K562 (cell line): ENCODE data around the gene SLC44A2. TPM values are rescaled to one million over a fixed set of nuclear protein-coding genes. Genes with fewer than 3 reads are reported as not detected.
A peak's percentile ranks its signal among the peaks of the same experiment; 100 is the strongest.

Experiments
- ARID2 ChIP-seq: fragments of 450-650 bp; IDR thresholded peaks from 2 replicates; pipeline ENCODE4 v1.6.1; 2017; ENCODE audit warnings: antibody characterized with exemption, mild to moderate bottlenecking
- BMI1 ChIP-seq: fragments of 150-350 bp; IDR thresholded peaks from 2 replicates; pipeline ENCODE4 v1.6.1; 2014; ENCODE audit warnings: low read length
- CREB3L1 ChIP-seq: fragments of 450-650 bp; IDR thresholded peaks from 2 replicates; pipeline ENCODE4 v1.6.1; 2014; ENCODE audit warnings: low read depth, mild to moderate bottlenecking, moderate library complexity, borderline replicate concordance
- DACH1 ChIP-seq: fragments of 450-650 bp; IDR thresholded peaks from 2 replicates; pipeline ENCODE4 v1.6.1; 2018; ENCODE audit not compliant: partially characterized antibody
- GTF3C2 ChIP-seq: IDR thresholded peaks from 3 replicates; pipeline ENCODE4 v1.6.1; 2011; ENCODE audit warnings: borderline replicate concordance, mild to moderate bottlenecking, moderate library complexity; ENCODE audit not compliant: insufficient read length; ENCODE audit errors: extremely low read depth
- HMGXB4 ChIP-seq: sonication (generic); formaldehyde crosslinking; IDR thresholded peaks from 2 replicates; pipeline ENCODE4 v1.8.1; 2023; ENCODE audit warnings: mild to moderate bottlenecking, missing genetic modification reagents
- KHSRP ChIP-seq: fragments of 450-650 bp; IDR thresholded peaks from 2 replicates; pipeline ENCODE4 v1.6.1; 2017
- RB1 ChIP-seq: fragments of 450-650 bp; IDR thresholded peaks from 2 replicates; pipeline ENCODE4 v1.6.1; 2017; ENCODE audit warnings: low read depth, mild to moderate bottlenecking
- SIN3A ChIP-seq, 2 experiments: fragments of 150-350 bp in 1 of 2; IDR thresholded peaks; 2 replicates each; pipeline ENCODE4 v1.6.1; 2011 to 2016; ENCODE audit warnings: borderline replicate concordance in 2 of 2, low read depth in 2 of 2, low read length in 2 of 2, mild to moderate bottlenecking in 2 of 2, moderate library complexity in 2 of 2; ENCODE audit not compliant: control insufficient read depth in 1 of 2
- SMAD2 ChIP-seq: fragments of 150-350 bp; IDR thresholded peaks from 2 replicates; pipeline ENCODE4 v1.6.1; 2014; ENCODE audit warnings: low read depth, mild to moderate bottlenecking, low read length
- SRSF1 ChIP-seq: fragments of 200-400 bp; formaldehyde crosslinking; IDR thresholded peaks from 2 replicates; pipeline ENCODE4 v1.6.1; 2017; ENCODE audit warnings: mild to moderate bottlenecking, low read depth, low read length, moderate library complexity
- TEAD4 ChIP-seq, 2 experiments: sonication (generic) in 1 of 2; formaldehyde crosslinking in 1 of 2; IDR thresholded peaks; 2 replicates each; pipeline versions ENCODE4 v1.6.1 to v1.8.0; 2012 to 2022; ENCODE audit warnings: borderline replicate concordance in 1 of 2, inconsistent platforms in 1 of 2, low read length in 1 of 2, mild to moderate bottlenecking in 1 of 2, missing genetic modification reagents in 1 of 2
- TRIM25 ChIP-seq: fragments of 450-650 bp; IDR thresholded peaks from 2 replicates; pipeline ENCODE4 v1.7.0; 2016; ENCODE audit warnings: borderline replicate concordance
- ZNF224 ChIP-seq: sonication (generic); formaldehyde crosslinking; IDR thresholded peaks from 2 replicates; pipeline ENCODE4 v1.8.0; 2022; ENCODE audit warnings: mild to moderate bottlenecking, missing genetic modification reagents
- ZNF347 ChIP-seq: fragments of 450-650 bp; formaldehyde crosslinking; IDR thresholded peaks from 2 replicates; pipeline ENCODE4 v1.4.0; 2020; ENCODE audit warnings: low read depth, mild to moderate bottlenecking, moderate library complexity
- ZNF778 ChIP-seq: fragments of 450-650 bp; formaldehyde crosslinking; IDR thresholded peaks from 2 replicates; pipeline ENCODE4 v1.4.0; 2020; ENCODE audit warnings: mild to moderate bottlenecking, moderate library complexity
- polyA plus RNA-seq, 8 experiments: library from polyadenylated mRNA; depleted of rRNA in 4 of 8; stranded (reverse) in 5 of 8; unstranded in 3 of 8; fragments of >200 nt; fragmentation: Nextera tagmentation in 2 of 8; fragmentation: Illumina TruSeq in 1 of 8; extraction: Ambion mirVana in 2 of 8; extraction: Trizol in 1 of 8; gene quantifications; 2 replicates each; pipeline versions ENCODE4 v1.2.1 to v1.2.3, GENCODE V29; 2011 to 2014; ENCODE audit warnings: inconsistent platforms in 1 of 8, missing spikeins in 1 of 8
- total RNA-seq, 7 experiments: library from RNA; depleted of rRNA in 6 of 7; stranded (reverse); fragments of >200 nt in 6 of 7; fragmentation: Illumina TruSeq in 2 of 7; extraction: Trizol in 2 of 7; gene quantifications; 2 replicates each; pipeline versions ENCODE4 v1.2.1 to v1.2.3, GENCODE V29; 2011 to 2021; ENCODE audit warnings: low replicate concordance in 1 of 7
- TF ChIP-seq, protein P1 (sequence below): fragments of 450-650 bp; IDR thresholded peaks from 2 replicates; pipeline ENCODE4 v1.6.1; 2016; ENCODE audit warnings: low read depth, mild to moderate bottlenecking, moderate library complexity

Gene SLC44A2
- total and polyA plus RNA-seq, 9 of the 15 experiments (the other 6 are each of a cell fraction or from before 2014, with no cell fraction given): 1.1 to 34.2 (median 8.1) TPM

- TF ChIP-seq TEAD4 (IDR thresholded peaks at IDR 0.05; ENCODE audit: low read length): peak; percentile 27; the same call in 1 of the 2 replicates
- no peak for TF ChIP-seq TEAD4 (CRISPR knock-in tag; IDR thresholded peaks at IDR 0.05; ENCODE audit: borderline replicate concordance)
- TF ChIP-seq HMGXB4 (CRISPR knock-in tag): no peak
- TF ChIP-seq BMI1: no peak
- TF ChIP-seq ZNF778 (CRISPR knock-in tag): no peak
- peak; percentile 97 for TF ChIP-seq ARID2
- TF ChIP-seq TRIM25: no peak
- no peak for TF ChIP-seq SIN3A (IDR thresholded peaks at IDR 0.05; ENCODE audit: borderline replicate concordance in 2 of 2, control insufficient read depth in 1 of 2, low read depth in 2 of 2, low read length in 2 of 2)
- TF ChIP-seq CREB3L1: no peak
- TF ChIP-seq KHSRP: no peak
- TF ChIP-seq, protein P1, sequence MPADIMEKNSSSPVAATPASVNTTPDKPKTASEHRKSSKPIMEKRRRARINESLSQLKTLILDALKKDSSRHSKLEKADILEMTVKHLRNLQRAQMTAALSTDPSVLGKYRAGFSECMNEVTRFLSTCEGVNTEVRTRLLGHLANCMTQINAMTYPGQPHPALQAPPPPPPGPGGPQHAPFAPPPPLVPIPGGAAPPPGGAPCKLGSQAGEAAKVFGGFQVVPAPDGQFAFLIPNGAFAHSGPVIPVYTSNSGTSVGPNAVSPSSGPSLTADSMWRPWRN: no peak
- TF ChIP-seq RB1: peak; percentile 82
- no peak for TF ChIP-seq DACH1
- TF ChIP-seq ZNF347: no peak
- TF ChIP-seq SRSF1: no peak
- no peak for TF ChIP-seq GTF3C2
- no peak for TF ChIP-seq SMAD2
- TF ChIP-seq ZNF224 (CRISPR knock-in tag): no peak
These were observed 44.2 kb upstream of the SLC44A2 start (continued) for GRCh38 chr19:10580979-10581631.
